Measurements from ENCODE around the gene MYO18B. TPM values are rescaled to one million over a fixed set of nuclear protein-coding genes. Genes with fewer than 3 reads are reported as not detected.

The MYO18B gene
- total RNA-seq, 2 experiments from 2014 or later, result 1.6 to 1.8 TPM

- TF ChIP-seq CTCF (IDR thresholded peaks at IDR 0.05), result no peak
- ChIA-PET CTCF (no interaction called here), POLR2A (no interaction called here)
- no peaks in the 10 kb centered on the region for H3K36me3 Mint-ChIP-seq (ENCODE audit: low read depth)
- no peak for ATAC-seq
- H3K4me1 Mint-ChIP-seq (ENCODE audit: low read depth), result no peaks in the 10 kb centered on the region
- H3K27ac Mint-ChIP-seq, result no peak overlapping the region
- intact Hi-C loops (cut with micrococcal nuclease), result no loop called here
- no peaks in the 10 kb centered on the region for H3K9me3 Mint-ChIP-seq
- peaks cover 2% of the 10 kb centered on the region for H3K27me3 Mint-ChIP-seq
- H3K4me3 Mint-ChIP-seq, result no peak overlapping the region
- no peak for DNase-seq
These were observed 299.9 kb downstream of the MYO18B start for GRCh38 chr22:26041931-26042330.

GRCh38 chr22:26043031-26043430 is 301.0 kb downstream of the MYO18B start:
- no peaks in the 10 kb centered on the region for H3K36me3 Mint-ChIP-seq (ENCODE audit: low read depth)
- no peak for TF ChIP-seq CTCF (IDR thresholded peaks at IDR 0.05)
- no peaks in the 10 kb centered on the region for H3K9me3 Mint-ChIP-seq
- H3K27me3 Mint-ChIP-seq, result peaks cover 6% of the 10 kb centered on the region
- H3K27ac Mint-ChIP-seq, result no peak overlapping the region
- ATAC-seq (no peak), DNase-seq (no peak)
- CTCF ChIA-PET, result no interaction called here
- H3K4me3 Mint-ChIP-seq, result no peak overlapping the region
- POLR2A ChIA-PET, result no interaction called here
- intact Hi-C loops (cut with micrococcal nuclease), result no loop called here
- H3K4me1 Mint-ChIP-seq (ENCODE audit: low read depth), result no peaks in the 10 kb centered on the region

- no peak for ATAC-seq
- ChIA-PET CTCF (no interaction called here), POLR2A (no interaction called here)
- H3K36me3 Mint-ChIP-seq (ENCODE audit: low read depth), result no peaks in the 10 kb centered on the region
- intact Hi-C loops (cut with micrococcal nuclease), result no loop called here
- no peak for TF ChIP-seq CTCF (IDR thresholded peaks at IDR 0.05)
- DNase-seq, result no peak
- H3K4me1 Mint-ChIP-seq (ENCODE audit: low read depth), result no peaks in the 10 kb centered on the region
- no peaks in the 10 kb centered on the region for H3K9me3 Mint-ChIP-seq
- peaks cover 6% of the 10 kb centered on the region for H3K27me3 Mint-ChIP-seq
- no peak overlapping the region for H3K4me3 Mint-ChIP-seq
- no peak overlapping the region for H3K27ac Mint-ChIP-seq
These were observed 303.1 kb downstream of the MYO18B start for GRCh38 chr22:26045051-26045450.

- CTCF ChIA-PET, result no interaction called here
- POLR2A ChIA-PET, result no interaction called here
- intact Hi-C loops (cut with micrococcal nuclease), result no loop called here
- no peaks in the 10 kb centered on the region for H3K36me3 Mint-ChIP-seq (ENCODE audit: low read depth)
- H3K4me1 Mint-ChIP-seq (ENCODE audit: low read depth), result no peaks in the 10 kb centered on the region
- TF ChIP-seq CTCF (IDR thresholded peaks at IDR 0.05), result no peak
- DNase-seq (no peak), ATAC-seq (no peak)
- peaks cover 6% of the 10 kb centered on the region for H3K27me3 Mint-ChIP-seq
- H3K4me3 Mint-ChIP-seq, result no peak overlapping the region
- no peaks in the 10 kb centered on the region for H3K9me3 Mint-ChIP-seq
- no peak overlapping the region for H3K27ac Mint-ChIP-seq
These were observed 303.9 kb downstream of the MYO18B start for GRCh38 chr22:26045860-26046259.

GRCh38 chr22:26047516-26047915 is 305.5 kb downstream of the MYO18B start:
- Mint-ChIP-seq H3K4me1 (ENCODE audit: low read depth) (no peaks in the 10 kb centered on the region), H3K36me3 (ENCODE audit: low read depth) (no peaks in the 10 kb centered on the region), H3K27ac (no peak overlapping the region), H3K9me3 (no peaks in the 10 kb centered on the region), H3K27me3 (peaks cover 6% of the 10 kb centered on the region), H3K4me3 (no peak overlapping the region)
- no peak for TF ChIP-seq CTCF (IDR thresholded peaks at IDR 0.05)
- ChIA-PET CTCF (no interaction called here), POLR2A (no interaction called here)
- DNase-seq (no peak), ATAC-seq (no peak)
- intact Hi-C loops (cut with micrococcal nuclease), result no loop called here
